Dermis blood vessel endothelial cell (primary cell): Measurements from ENCODE around the gene CD209. TPM values are rescaled to one million over a fixed set of nuclear protein-coding genes. Genes with fewer than 3 reads are reported as not detected.
"Not testable (repeated sequence)": the region's sequence is repeated elsewhere in the genome, so short reads cannot be mapped to it uniquely, and the experiment has no call there.

Experiments used
- DNase-seq: peaks from one replicate; pipeline ENCODE4 v3.0.0; 2010
- total RNA-seq: library from RNA; depleted of rRNA; stranded (reverse); fragments of >200 nt; gene quantifications from 2 replicates; pipeline ENCODE4 v1.2.3, GENCODE V29; 2014

The CD209 gene
- total RNA-seq, 1 donor from 2014 or later: not detected

DNA sequence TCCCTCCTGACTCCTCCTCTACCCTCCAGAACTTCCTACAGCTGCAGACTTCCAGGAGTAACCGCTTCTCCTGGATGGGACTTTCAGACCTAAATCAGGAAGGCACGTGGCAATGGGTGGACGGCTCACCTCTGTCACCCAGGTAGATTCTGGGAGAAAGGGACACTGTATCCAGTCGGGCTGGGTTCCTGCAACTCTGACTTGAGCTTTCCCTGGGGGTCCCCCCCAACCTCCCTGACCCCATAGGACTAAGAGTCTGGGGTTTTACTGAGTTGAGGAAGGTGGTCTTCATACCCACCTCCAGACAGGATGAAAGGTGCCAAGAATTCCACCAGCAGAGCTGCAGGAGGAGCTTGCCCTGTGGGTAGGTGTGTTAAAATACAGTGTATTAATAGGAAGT lies 20.2 kb upstream of the CD209 start:
- DNase-seq: no peak

DNA sequence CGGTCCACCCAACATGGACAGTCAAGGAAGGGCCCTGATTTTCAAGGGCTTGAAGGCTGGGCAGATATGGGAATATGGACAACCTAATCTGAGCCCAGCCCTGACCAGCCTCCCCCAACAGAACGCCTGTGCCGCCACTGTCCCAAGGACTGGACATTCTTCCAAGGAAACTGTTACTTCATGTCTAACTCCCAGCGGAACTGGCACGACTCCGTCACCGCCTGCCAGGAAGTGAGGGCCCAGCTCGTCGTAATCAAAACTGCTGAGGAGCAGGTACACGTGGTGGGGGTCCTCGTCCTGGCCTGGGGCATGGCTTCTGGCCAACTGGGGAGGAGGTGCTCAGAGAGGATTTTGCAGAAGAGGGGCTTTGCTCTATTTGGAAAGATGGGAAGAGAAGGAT lies 19.2 kb upstream of the CD209 start:
- no peak for DNase-seq

DNA sequence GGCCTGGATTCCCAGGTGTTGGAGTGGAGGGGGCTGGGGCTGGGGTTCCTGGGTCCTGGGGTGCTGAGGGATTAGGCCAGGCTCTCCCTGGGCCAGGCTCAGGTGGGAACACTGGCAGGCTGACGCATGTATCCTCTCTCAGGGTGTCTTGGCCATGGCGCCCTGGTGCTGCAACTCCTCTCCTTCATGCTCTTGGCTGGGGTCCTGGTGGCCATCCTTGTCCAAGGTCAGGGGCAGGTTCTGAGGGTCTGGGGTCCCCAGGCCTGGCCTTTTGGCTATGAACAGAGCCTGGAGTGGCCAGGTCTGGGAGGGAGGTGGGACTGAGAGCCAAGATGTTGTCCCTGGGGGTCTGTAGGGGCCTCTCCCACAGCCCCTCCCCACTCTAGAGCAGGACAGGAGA lies 17.7 kb upstream of the CD209 start:
- not testable (repeated sequence) for DNase-seq

DNA sequence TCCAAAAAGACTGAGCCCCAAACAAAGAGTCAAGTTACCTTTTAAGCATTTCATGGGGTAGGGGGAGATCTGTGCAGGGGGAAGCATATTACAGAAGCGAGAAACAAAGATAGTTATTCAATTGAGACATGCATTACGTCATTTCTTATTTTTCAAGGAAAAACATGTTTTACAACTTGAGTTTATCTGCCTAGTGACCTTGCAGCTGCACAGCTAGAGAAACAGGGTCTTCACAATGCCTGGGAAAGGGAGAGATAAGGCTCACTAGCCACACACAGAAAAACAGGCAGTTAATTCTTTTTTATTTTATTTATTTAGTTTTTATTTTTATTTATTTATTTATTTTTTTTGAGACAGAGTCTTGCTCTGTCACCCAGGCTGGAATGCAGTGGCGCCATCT lies 16.8 kb upstream of the CD209 start:
- DNase-seq: not testable (repeated sequence)

DNA sequence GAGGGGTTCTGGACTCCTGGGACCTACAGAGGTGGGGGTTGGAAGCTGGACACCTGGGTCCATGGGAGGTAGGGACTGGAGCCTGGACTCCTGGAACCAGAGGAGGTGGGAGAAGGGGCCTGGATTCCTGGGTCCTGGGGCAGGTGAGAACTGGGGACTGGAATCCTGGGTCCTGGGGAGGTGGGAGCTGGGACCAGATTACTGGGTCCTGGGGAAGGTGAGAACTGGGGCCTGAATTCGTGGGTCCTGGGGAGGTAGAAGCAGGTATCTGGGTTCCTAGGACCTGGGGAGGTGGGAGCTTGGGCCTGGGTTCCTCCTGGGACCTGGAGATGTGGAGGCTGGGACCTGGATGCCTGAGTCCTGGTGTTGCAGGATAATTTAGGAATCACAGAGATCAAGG lies 16.4 kb upstream of the CD209 start:
- DNase-seq: no peak

DNA sequence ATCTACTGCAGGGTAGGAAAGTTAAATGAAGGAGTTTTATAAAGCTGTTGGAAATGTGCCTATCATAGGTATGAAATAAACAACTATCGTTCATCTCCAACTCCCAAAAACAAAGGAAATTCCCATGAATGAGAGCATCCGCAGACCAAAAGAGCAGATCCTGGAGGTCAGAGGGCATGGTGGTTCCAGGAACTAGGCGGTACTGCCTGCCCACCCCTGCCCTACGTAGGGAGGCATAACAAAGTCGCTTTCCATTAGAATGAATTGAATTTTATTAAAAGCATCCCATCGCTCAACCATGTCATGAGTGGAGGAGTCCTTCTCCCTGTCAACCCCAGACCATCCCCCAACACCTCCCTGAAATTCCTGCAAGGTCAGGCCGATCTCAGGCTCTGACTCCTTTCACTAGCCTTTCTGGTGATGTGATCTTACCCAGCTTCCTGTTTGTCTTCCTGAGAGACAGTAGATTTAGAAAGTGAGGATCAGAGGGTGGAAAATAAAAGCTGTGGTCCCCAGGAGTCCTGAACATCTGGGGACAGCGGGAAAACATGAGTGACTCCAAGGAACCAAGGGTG lies 15.5 kb upstream of the CD209 start, which contains the start of gene CLEC4M:
TSS of gene CLEC4M (plus strand) at position 525 of the 575 bp plus-strand sequence. CDS start at position 549, 24 bp downstream.
- DNase-seq: no peak

DNA sequence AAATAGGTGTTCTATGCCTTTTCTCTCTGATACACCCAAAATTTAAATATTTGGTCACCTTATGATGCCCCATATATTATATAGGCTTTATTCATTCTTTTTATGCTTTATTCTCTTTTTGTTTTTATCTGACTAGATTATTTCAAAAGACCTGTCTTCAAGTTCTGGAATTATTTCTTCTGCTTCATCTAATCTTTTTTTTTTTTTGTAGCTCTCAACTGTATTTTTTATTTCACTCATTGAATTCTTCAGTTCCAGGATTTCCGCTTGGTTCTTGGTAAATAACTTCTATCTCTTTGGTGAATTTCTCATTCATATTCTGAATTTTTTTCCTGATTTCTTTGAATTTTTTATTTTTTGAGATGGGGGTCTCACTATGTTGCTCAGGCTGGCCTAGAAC lies 11.8 kb upstream of the CD209 start:
- no peak for DNase-seq

DNA sequence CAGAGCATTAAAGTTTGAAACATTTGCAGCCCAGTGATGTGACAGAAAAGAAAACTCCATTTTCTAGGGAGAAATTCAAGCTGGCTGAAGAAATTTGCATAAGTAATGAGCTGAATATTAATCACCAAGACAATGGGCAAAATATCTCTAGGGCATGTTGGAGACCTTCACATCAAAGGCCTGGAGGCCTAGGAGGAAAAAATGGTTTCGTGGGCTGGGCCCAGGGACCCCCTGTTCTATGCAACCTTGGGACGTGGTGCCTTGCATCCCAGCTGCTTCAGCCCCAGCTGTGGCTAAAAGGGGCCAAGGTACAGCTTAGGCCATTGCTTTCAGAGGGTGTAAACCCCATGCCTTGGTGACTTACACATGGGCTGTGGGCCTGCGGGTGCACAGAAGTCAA lies 10.0 kb upstream of the CD209 start:
- no peak for DNase-seq

DNA sequence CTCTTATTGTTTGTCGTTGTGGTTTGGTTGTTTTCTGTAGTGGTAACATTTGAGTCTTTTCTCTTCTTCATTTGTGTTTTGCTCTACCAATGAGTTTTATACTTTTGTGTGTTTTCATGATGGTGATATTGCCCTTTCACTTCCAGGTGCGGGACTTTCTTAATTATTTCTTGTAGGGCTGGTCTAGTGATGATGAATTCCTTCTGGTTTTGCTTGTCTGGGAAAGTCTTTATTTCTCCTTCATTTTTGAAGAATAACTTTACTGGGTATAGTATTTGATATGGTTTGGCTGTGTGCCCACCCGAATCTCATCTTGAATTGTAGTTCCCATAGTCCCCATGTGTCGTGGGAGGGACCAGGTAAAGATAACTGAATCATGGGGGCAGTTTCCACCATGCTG lies 8.9 kb upstream of the CD209 start:
- no peak for DNase-seq

DNA sequence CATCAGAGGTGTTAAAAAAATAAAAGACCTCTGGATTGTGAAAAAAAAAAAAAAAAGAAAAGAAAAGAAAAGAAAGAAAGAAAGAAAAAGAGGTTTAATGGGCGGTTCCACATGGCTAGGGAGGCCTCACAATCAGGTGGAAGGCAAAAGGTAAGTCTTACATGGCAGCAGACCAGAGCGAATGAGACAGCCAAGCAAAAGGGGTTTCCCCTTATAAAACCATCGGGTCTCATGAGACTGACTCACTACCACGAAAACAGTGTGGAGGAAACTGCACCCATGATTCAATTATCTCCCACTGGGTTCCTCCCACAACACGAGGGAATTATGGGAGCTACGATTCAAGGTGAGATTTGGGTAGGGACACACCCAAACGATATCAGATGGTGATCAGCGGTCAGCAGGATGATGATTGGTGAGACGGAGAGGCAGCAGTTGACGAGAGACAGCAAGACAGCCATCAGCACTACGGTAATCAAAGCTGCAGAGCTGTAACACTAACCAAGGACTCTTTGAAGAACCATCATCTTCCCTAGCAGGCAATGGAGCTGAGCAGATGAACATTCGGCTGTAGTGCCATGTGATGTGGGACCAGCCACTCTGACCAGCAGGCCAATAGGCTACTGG lies 3.9 kb upstream of the CD209 start:
- peak; percentile 7 for DNase-seq

DNA sequence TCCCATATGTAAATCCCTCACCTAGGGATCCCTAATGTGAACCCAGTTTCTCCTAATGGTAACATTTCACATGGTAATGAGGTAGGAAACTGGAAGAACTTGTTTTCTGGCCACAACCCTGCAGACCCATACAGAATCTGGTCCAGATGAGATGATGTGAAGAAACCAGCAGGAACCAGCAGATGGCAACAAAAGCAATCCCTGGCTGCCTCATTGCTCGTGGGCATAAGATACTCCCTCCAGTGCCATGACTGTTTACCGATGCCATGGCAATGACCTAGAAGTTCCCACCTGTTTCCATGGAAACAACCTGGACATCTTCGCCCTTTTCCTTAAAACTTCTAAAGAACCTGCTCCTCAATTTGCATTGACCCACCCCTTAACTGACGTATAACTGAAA lies 1.4 kb upstream of the CD209 start:
- peak; percentile 68 for DNase-seq

DNA sequence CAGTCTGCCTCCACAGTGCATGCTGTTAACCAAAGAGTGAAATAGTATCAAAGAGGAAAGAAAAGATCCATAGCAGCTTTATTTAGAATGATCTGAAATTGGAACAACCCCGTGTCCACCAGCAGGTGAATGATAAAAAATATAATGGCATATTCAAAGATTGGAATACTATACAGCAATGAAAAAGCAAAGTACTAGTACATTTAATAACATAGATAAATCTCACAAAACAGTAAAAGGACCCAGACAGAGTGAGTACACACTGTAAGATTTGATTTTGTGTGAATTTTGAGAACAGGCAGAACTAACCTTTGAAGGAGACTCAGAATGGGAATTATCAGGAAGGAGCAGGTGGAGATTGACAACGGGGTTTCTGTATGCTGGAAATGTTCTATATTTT lies 837 bp upstream of the CD209 start:
- DNase-seq: no peak

DNA sequence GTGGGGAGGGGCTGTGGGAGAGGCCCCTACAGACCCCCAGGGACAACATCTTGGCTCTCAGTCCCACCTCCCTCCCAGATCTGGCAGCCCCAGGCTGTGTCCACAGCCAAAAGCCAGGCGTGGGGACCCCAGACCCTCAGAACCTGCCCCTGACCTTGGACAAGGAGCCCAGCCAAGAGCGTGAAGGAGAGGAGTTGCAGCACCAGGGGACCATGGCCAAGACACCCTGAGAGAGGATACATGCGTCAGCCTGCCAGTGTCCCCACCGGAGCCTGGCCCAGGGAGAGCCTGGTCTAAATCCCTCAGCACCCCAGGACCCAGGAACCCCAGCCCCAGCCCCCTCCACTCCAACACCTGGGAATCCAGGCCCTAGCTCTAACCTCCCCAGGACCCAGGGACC lies 1.0 kb downstream of the CD209 start:
- not testable (repeated sequence) for DNase-seq

DNA sequence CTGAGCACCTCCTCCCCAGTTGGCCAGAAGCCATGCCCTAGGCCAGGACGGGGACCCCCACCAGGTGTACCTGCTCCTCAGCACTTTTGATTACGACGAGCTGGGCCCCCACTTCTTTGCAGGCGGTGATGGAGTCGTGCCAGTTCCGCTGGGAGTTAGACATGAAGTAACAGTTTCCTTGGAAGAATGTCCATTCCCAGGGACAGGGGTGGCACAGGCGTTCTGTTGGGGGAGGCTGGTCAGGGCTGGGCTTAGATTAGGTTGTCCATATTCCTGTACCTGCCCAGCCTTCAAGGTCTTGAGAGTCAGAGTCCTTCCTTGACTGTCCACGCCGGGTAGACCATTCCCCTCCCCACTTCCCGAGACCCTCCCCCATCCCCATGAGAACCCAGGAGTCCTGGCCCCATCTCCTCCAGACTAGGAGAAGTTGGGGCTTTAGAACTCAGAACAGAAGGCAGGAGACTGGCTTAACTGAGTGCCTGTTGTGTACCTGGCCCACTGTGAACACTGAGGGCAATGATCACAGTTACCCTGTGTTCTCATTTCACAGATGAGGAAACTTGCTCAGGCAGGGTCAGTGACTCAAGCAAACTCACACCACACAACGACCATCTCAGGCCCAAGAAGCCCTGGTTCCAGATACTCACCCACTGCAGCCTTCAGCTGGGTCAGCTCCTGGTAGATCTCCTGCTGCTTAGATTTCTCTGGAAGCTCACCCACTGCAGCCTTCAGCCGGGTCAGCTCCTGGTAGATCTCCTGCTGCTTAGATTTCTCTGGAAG lies 2.3 kb downstream of the CD209 start:
- no peak for DNase-seq

DNA sequence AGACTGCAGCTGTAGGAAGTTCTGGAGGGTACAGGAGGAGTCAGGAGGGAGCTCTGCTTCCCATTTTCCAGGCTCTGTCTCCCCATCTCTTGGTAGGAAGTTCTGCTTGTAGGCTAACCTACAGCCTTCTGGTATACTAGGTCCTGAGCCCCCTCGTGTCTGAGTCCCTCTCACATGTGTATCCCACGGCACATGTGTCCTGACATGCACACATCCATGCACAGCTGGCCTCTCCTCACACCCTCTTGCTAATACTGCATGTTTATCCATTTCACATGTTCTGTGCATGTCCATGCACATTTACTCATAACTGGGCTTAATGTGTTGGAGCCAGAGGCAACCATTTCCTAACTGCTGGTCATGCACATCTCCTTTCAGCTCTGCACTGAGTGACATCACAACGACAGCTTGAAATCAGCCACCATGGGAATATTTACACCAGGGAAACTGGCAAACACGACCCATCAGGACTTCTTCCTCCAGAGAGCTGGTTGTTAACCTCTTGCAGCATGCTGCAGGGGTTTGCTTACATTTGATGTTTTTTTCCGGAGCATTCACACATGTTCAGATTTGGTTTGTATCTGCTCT lies 3.0 kb downstream of the CD209 start:
- DNase-seq: no peak

DNA sequence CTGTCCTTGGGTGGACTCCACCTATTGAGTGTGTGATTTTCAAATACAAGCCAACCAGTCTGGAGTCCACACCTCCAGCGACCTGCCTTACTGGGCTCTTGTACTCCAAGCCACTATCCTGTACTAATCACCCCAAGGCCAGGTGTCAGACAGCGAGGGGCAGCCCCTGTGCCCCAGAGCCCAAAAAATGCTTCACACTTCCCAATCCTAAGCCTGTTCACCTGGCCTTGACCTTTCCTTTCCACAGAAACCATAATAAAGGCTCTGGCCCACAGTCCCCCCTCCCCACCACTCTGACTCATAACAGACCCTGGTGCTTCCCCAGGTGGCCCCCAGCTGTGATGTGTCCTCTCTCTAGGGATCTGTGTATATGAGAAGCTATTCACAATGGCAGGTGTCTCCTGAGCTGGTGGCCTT lies 3.9 kb downstream of the CD209 start:
- no peak for DNase-seq

DNA sequence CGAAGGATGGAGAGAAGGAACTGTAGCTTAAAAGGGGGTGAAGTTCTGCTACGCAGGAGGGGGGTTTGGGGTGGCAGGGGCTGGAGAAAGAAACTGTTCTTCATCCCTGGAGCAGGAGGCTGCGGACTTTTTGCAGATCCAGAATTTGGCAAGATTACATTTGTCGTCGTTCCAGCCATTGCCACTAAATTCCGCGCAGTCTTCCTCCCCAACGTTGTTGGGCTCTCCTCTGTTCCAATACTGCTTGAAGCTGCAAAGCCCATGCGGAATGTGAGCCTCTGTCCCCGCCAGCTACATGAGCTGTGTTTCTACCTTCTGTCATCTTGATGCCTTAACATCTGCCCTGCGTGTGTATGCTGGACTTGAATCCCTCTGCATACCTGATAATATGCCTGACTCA lies 4.3 kb downstream of the CD209 start:
- no peak for DNase-seq

DNA sequence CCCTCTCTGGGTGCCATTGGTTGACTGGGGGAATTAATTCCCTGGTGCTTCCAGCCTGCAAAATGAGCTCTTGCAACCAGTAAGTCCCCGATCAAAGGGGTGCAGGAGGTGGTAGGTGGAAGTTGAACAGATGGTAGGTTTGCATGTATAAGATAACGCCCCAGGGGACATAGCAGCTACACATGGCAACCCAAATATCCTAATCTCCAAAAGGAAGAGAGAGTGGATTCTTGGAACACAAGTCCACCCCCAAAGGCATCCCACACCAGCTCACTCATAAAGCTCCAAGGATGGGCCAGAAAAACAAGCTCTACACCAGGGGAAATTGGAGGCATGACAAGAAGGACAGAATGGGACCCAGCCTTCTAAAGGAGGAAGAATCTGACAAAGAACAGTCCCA lies 4.8 kb downstream of the CD209 start:
- DNase-seq: no peak

DNA sequence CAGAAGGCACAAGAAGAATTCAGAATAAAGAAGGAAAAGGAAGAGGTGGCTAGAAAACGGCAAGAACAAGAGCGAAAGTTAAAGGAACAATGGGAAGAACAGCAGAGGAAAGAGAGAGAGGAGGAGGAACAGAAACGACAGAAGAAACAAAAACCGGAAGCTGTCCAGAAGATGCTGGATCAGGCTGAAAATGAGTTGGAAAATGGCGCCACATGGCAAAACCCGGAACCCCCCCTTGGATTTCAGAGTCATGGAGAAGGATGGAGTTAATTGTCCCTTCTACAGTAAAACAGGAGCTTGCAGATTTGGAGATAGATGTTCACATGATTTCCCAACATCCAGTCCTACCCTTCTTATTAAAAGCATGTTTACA lies 6.7 kb downstream of the CD209 start:
- no peak for DNase-seq

DNA sequence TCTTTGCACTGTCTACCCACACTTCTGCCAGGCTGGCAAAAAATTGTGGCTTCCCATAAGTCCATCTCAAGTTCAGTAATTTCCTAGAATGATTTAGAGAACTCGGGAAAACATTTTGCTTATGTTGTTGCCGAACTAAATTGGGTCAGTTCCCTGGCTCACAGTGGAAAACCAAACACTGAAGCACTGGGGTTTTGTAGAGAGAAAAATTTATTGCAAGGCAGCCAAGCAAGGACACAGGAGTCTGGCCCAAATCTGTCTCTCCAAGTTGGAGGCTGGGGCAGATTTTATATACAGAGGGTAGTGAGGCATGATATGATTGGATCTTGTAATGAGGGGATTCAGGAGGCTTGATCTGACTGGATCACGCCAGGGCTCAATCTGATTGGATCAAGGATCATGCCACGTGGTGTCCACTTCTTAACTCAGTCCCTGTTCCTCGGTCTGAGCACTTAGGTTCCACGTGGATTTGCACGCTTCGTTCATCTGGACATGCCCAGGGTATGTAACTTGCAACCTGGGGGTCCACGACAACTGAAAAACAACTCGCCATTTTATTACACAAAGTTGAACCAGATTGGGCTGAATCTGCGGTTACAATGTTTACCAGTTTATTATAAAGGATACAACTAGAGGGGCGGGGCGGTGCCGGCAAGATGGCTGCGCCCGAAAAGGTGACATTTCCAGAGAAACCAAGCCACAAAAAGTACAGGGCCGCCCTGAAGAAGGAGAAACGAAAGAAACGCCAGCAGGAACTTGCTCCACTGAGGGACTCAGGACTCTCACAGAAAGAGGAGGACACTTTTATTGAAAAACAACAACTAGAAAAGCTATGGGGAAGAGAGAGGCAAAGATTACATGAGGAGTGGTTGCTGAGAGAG lies 7.3 kb downstream of the CD209 start:
- no peak for DNase-seq

DNA sequence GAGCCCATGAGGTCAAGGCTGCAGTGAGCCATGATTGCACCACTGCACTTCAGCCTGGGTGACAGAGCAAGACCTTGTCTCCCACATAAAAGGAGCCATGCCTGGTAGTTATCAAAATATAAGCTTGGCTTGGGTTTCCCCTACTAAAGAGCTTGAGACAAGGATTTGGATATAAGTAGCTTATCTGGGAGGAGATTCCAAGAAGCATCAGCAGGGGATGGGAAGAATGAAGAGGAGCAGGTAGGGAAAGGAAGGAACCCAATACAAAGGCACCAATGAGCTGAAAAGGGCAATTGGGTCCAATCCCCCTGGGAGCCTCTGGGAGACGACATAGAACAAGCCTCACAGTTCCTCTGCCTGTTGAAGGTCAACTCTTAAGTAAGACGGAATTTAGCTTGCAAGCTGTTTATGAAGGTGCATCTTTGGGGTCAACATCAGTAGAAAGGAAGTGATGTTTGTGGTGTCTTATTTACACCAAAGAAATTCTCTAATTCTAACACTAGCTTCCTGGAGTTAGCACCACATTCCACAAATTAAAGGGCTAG lies 8.1 kb downstream of the CD209 start:
- DNase-seq: no peak

DNA sequence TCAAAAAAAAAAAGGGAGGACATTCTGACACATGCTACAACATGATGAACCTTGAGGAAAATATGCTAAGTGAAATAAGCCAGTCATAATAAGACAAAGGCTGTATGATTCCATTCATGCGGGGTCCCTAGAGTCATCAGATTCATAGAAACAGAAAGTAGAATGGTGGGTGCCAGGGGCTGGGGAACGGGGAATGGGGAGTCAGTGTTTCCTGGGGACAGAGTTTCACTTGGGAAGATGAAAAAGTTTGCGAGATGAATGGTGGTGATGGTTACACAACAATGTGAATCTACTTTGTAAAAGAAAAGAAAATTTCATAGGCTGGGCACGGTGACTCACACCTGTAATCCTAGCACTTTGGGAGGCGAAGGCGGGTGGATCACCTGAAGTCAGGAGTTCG lies 9.3 kb downstream of the CD209 start:
- DNase-seq: no peak
